Loucy (cell line): ENCODE measurements around the gene COIL.

Experiments
- CTCF ChIP-seq: fragments of 200-600 bp; sonication (generic); conservative IDR thresholded peaks from 2 replicates; pipeline ENCODE4 v1.5.1; 2014; ENCODE audit warnings: mild to moderate bottlenecking, antibody characterized with exemption, low read length
- EZH2phosphoT487 ChIP-seq: fragments of 200-600 bp; IDR thresholded peaks from 2 replicates; pipeline ENCODE4 v1.6.1; 2018; ENCODE audit warnings: antibody characterized with exemption, mild to moderate bottlenecking, moderate library complexity, borderline replicate concordance

- TF ChIP-seq CTCF (no peak), EZH2phosphoT487 (no peak)
Observed at GRCh38 chr17:57002904-57003303, 42.1 kb upstream of the COIL start.
